WTC11 (cell line): ENCODE measurements around the gene ARMC8. TPM values are rescaled to one million over a fixed set of nuclear protein-coding genes. Genes with fewer than 3 reads are reported as not detected.

Source experiments
- ATAC-seq: fragments of 200-7000 bp; cut with Tn5 transposase; 2 replicates; pipeline ENCODE4 v1.10.0; 2021; ENCODE audit warnings: mild to moderate bottlenecking, moderate library complexity
- CTCF ChIA-PET: fragments of 300-600 bp; sonication (Branson Sonifier 250); formaldehyde crosslinking; loops from one replicate; lab custom pipeline; 2021; ENCODE audit warnings: antibody characterized with exemption; lab: Charles Lee
- POLR2A ChIA-PET: fragments of 350-600 bp; sonication (Branson Sonifier 250); formaldehyde crosslinking; loops from one replicate; lab custom pipeline; 2021; ENCODE audit warnings: antibody characterized with exemption; lab: Charles Lee
- DNase-seq: peaks from one replicate; pipeline ENCODE4 v3.0.0; 2021; ENCODE audit warnings: low spot score
- H3K27ac Mint-ChIP-seq: 2 replicates; pipeline ENCODE4 v1.8.0; 2021; ENCODE audit warnings: mixed read lengths
- H3K27me3 Mint-ChIP-seq: 2 replicates; pipeline ENCODE4 v1.8.0; 2021; ENCODE audit warnings: low read depth, mild to moderate bottlenecking, moderate library complexity, mixed read lengths
- H3K36me3 Mint-ChIP-seq: 2 replicates; pipeline ENCODE4 v1.8.0; 2021; ENCODE audit warnings: mixed read lengths
- H3K4me1 Mint-ChIP-seq: 2 replicates; pipeline ENCODE4 v1.8.0; 2022; ENCODE audit warnings: mixed read lengths
- H3K4me3 Mint-ChIP-seq: 2 replicates; pipeline ENCODE4 v1.8.0; 2021; ENCODE audit warnings: mild to moderate bottlenecking, moderate library complexity, mixed read lengths
- H3K9me3 Mint-ChIP-seq: 2 replicates; pipeline ENCODE4 v1.8.0; 2021; ENCODE audit warnings: mixed read lengths
- ATF3 ChIP-seq: sonication (generic); formaldehyde crosslinking; conservative IDR thresholded peaks from 2 replicates; pipeline ENCODE4 v1.8.1; 2022; ENCODE audit warnings: mild to moderate bottlenecking, missing genetic modification reagents
- CREM ChIP-seq: sonication (generic); formaldehyde crosslinking; IDR thresholded peaks from 2 replicates; pipeline ENCODE4 v1.8.1; 2022; ENCODE audit warnings: mild to moderate bottlenecking, missing genetic modification reagents, moderate library complexity
- ERG ChIP-seq: fragments of 250-450 bp; sonication (Bioruptor Pico); IDR thresholded peaks from 2 replicates; pipeline ENCODE4 v1.8.0; 2021; ENCODE audit warnings: mild to moderate bottlenecking
- FOXK1 ChIP-seq: sonication (generic); formaldehyde crosslinking; IDR thresholded peaks from 2 replicates; pipeline ENCODE4 v1.8.0; 2022; ENCODE audit warnings: mild to moderate bottlenecking, moderate library complexity, missing genetic modification reagents
- GABPB1 ChIP-seq: sonication (generic); formaldehyde crosslinking; IDR thresholded peaks from 2 replicates; pipeline ENCODE4 v1.8.1; 2023; ENCODE audit warnings: mild to moderate bottlenecking, missing genetic modification reagents
- GRHL2 ChIP-seq: fragments of 250-450 bp; sonication (Bioruptor Pico); IDR thresholded peaks from 2 replicates; pipeline ENCODE4 v1.8.0; 2022; ENCODE audit warnings: mild to moderate bottlenecking, moderate library complexity; ENCODE audit not compliant: insufficient replicate concordance, severe bottlenecking
- JAZF1 ChIP-seq: fragments of 250-450 bp; sonication (Bioruptor Pico); IDR thresholded peaks from 2 replicates; pipeline ENCODE4 v1.9.0; 2021; ENCODE audit warnings: moderate library complexity, mild to moderate bottlenecking, inconsistent platforms
- NFATC4 ChIP-seq: fragments of 250-450 bp; sonication (Bioruptor Pico); IDR thresholded peaks from 2 replicates; pipeline ENCODE4 v1.9.0; 2021; ENCODE audit warnings: mild to moderate bottlenecking
- NFE2L1 ChIP-seq: sonication (generic); formaldehyde crosslinking; IDR thresholded peaks from 2 replicates; pipeline ENCODE4 v1.8.1; 2023; ENCODE audit warnings: missing genetic modification reagents
- NFYB ChIP-seq: sonication (generic); formaldehyde crosslinking; conservative IDR thresholded peaks from 2 replicates; pipeline ENCODE4 v1.8.0; 2022; ENCODE audit warnings: low read depth, missing genetic modification reagents
- NR3C1 ChIP-seq: sonication (generic); formaldehyde crosslinking; conservative IDR thresholded peaks from 2 replicates; pipeline ENCODE4 v1.8.1; 2023; ENCODE audit warnings: low read depth, mild to moderate bottlenecking, missing genetic modification reagents
- SOX15 ChIP-seq: fragments of 250-450 bp; sonication (Bioruptor Pico); IDR thresholded peaks from 2 replicates; pipeline ENCODE4 v1.9.0; 2021; ENCODE audit warnings: mild to moderate bottlenecking
- TCF7 ChIP-seq: sonication (generic); formaldehyde crosslinking; IDR thresholded peaks from 2 replicates; pipeline ENCODE4 v1.8.0; 2022; ENCODE audit warnings: mild to moderate bottlenecking, low read depth, missing genetic modification reagents, moderate library complexity
- ZNF281 ChIP-seq: sonication (generic); formaldehyde crosslinking; IDR thresholded peaks from 2 replicates; pipeline ENCODE4 v1.8.0; 2023; ENCODE audit warnings: mild to moderate bottlenecking, missing genetic modification reagents
- ZNF396 ChIP-seq: fragments of 250-450 bp; sonication (Bioruptor Pico); IDR thresholded peaks from 2 replicates; pipeline ENCODE4 v1.8.0; 2021; ENCODE audit warnings: mild to moderate bottlenecking, moderate library complexity, borderline replicate concordance
- ZNF416 ChIP-seq: fragments of 250-450 bp; sonication (Bioruptor Pico); IDR thresholded peaks from 2 replicates; pipeline ENCODE4 v1.9.0; 2021; ENCODE audit warnings: mild to moderate bottlenecking, inconsistent platforms
- ZNF671 ChIP-seq: fragments of 250-450 bp; sonication (Bioruptor Pico); IDR thresholded peaks from 2 replicates; pipeline ENCODE4 v1.8.0; 2021; ENCODE audit warnings: mild to moderate bottlenecking
- total RNA-seq: library from RNA; stranded (reverse); gene quantifications from 3 replicates; pipeline ENCODE4 v1.2.3, GENCODE V29; 2021
- TF ChIP-seq, protein P1 (sequence below): fragments of 250-450 bp; sonication (Bioruptor Pico); IDR thresholded peaks from 2 replicates; pipeline ENCODE4 v2.1.2; 2022; ENCODE audit warnings: mild to moderate bottlenecking, moderate library complexity
- TF ChIP-seq, protein P2 (sequence below): sonication (generic); formaldehyde crosslinking; IDR thresholded peaks from 2 replicates; pipeline ENCODE4 v1.8.1; 2023; ENCODE audit warnings: mild to moderate bottlenecking, missing genetic modification reagents, borderline replicate concordance
- TF ChIP-seq, protein P3 (sequence below): sonication (generic); formaldehyde crosslinking; IDR thresholded peaks from 2 replicates; pipeline ENCODE4 v1.8.1; 2022; ENCODE audit warnings: missing genetic modification reagents, borderline replicate concordance
- TF ChIP-seq, protein P4 (sequence below): sonication (generic); formaldehyde crosslinking; IDR thresholded peaks from 2 replicates; pipeline ENCODE4 v1.8.0; 2022; ENCODE audit warnings: mild to moderate bottlenecking, missing genetic modification reagents

Gene ARMC8
- total RNA-seq, 1 experiment from 2014 or later: 44.9 TPM

DNA sequence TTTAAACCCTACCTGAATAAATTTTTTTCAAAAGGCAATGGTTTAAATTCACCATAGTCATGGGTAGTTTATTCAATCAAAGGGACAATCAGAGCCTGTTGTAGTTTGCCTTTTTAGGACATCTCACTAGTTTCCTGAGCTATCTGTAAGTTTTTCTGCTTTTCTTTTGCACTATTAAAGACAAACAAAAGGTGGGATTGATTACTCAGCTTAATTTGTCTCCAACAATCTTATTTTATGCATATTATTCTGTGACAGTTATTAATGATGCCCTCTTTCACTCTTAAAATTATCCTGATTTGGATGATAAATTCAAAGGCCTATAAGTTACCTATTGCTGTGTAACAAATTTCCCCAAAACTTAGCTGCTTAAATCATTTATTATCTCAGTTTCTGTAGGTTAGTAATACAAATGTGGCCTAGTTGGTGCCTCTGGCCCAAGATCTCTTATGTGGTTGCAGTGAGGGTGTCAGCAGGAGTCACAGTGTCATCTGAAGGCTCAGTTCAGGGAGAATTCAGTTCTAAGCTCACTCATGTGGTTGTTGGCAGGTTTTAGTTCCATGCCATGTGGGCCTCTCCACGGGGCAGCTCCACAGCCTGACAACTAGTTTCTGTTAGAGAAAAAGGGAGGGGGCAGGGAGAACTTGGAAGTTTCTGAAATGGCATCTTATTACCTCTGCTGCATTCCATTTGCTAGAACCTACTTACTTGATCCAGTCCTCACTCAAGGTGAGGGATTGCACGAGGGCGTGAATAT is 16.0 kb downstream of the ARMC8 start (continued):
- no peak for TF ChIP-seq NFE2L1
- TF ChIP-seq, protein P1, sequence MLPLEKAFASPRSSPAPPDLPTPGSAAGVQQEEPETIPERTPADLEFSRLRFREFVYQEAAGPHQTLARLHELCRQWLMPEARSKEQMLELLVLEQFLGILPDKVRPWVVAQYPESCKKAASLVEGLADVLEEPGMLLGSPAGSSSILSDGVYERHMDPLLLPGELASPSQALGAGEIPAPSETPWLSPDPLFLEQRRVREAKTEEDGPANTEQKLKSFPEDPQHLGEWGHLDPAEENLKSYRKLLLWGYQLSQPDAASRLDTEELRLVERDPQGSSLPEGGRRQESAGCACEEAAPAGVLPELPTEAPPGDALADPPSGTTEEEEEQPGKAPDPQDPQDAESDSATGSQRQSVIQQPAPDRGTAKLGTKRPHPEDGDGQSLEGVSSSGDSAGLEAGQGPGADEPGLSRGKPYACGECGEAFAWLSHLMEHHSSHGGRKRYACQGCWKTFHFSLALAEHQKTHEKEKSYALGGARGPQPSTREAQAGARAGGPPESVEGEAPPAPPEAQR: no peak

DNA sequence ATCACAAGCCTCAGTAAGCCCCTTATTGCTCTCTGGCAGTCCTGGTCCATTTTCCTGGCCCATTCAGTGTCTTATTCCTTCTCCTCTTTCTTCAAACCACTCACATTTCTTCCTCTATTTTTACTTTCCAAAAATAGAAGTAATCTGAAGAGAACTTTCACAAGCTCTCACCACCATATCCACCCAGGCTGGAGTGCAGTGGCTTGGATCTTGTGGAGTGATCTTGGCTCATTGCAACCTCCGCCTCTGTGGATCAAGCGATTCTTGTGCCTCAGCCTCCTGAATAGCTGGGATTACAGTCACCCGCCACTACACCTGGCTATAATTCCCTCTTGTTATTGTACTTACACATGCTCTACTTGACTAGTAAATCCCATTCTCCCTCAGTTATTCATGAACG is 16.8 kb downstream of the ARMC8 start:
- no peak overlapping the region for H3K4me3 Mint-ChIP-seq
- no peak for TF ChIP-seq NR3C1 (CRISPR knock-in tag)
- no peak for TF ChIP-seq ZNF281 (CRISPR knock-in tag)
- TF ChIP-seq ZNF416 (CRISPR knock-in tag): no peak
- TF ChIP-seq GRHL2 (CRISPR knock-in tag): no peak
- no peak for TF ChIP-seq JAZF1
- no peak for TF ChIP-seq ZNF396
- no peak for TF ChIP-seq ERG
- TF ChIP-seq, protein P2, sequence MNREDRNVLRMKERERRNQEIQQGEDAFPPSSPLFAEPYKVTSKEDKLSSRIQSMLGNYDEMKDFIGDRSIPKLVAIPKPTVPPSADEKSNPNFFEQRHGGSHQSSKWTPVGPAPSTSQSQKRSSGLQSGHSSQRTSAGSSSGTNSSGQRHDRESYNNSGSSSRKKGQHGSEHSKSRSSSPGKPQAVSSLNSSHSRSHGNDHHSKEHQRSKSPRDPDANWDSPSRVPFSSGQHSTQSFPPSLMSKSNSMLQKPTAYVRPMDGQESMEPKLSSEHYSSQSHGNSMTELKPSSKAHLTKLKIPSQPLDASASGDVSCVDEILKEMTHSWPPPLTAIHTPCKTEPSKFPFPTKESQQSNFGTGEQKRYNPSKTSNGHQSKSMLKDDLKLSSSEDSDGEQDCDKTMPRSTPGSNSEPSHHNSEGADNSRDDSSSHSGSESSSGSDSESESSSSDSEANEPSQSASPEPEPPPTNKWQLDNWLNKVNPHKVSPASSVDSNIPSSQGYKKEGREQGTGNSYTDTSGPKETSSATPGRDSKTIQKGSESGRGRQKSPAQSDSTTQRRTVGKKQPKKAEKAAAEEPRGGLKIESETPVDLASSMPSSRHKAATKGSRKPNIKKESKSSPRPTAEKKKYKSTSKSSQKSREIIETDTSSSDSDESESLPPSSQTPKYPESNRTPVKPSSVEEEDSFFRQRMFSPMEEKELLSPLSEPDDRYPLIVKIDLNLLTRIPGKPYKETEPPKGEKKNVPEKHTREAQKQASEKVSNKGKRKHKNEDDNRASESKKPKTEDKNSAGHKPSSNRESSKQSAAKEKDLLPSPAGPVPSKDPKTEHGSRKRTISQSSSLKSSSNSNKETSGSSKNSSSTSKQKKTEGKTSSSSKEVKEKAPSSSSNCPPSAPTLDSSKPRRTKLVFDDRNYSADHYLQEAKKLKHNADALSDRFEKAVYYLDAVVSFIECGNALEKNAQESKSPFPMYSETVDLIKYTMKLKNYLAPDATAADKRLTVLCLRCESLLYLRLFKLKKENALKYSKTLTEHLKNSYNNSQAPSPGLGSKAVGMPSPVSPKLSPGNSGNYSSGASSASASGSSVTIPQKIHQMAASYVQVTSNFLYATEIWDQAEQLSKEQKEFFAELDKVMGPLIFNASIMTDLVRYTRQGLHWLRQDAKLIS: no peak
- TF ChIP-seq GABPB1: no peak
- TF ChIP-seq, protein P3, sequence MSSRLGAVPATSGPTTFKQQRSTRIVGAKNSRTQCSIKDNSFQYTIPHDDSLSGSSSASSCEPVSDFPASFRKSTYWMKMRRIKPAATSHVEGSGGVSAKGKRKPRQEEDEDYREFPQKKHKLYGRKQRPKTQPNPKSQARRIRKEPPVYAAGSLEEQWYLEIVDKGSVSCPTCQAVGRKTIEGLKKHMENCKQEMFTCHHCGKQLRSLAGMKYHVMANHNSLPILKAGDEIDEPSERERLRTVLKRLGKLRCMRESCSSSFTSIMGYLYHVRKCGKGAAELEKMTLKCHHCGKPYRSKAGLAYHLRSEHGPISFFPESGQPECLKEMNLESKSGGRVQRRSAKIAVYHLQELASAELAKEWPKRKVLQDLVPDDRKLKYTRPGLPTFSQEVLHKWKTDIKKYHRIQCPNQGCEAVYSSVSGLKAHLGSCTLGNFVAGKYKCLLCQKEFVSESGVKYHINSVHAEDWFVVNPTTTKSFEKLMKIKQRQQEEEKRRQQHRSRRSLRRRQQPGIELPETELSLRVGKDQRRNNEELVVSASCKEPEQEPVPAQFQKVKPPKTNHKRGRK (CRISPR knock-in tag): no peak
- no peak for TF ChIP-seq CREM (CRISPR knock-in tag)
- TF ChIP-seq, protein P4, sequence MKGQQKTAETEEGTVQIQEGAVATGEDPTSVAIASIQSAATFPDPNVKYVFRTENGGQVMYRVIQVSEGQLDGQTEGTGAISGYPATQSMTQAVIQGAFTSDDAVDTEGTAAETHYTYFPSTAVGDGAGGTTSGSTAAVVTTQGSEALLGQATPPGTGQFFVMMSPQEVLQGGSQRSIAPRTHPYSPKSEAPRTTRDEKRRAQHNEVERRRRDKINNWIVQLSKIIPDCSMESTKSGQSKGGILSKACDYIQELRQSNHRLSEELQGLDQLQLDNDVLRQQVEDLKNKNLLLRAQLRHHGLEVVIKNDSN (CRISPR knock-in tag): no peak
- no peak for TF ChIP-seq ZNF671
- no peak for TF ChIP-seq TCF7
- TF ChIP-seq NFATC4 (CRISPR knock-in tag): no peak
- TF ChIP-seq NFYB (CRISPR knock-in tag): no peak
- TF ChIP-seq FOXK1 (CRISPR knock-in tag): no peak
- TF ChIP-seq ATF3: no peak
- TF ChIP-seq SOX15 (CRISPR knock-in tag): no peak
- TF ChIP-seq, all 79 proteins: peak for 0
- Mint-ChIP-seq H3K36me3 (peaks cover 5% of the 10 kb centered on the region), H3K27me3 (no peaks in the 10 kb centered on the region), H3K9me3 (peaks cover 6% of the 10 kb centered on the region), H3K27ac (peak overlapping the region; percentile 26), H3K4me1 (peaks cover 25% of the 10 kb centered on the region)
- no peak for DNase-seq
- ChIA-PET POLR2A (no interaction called here), CTCF (interaction anchor here (1.0 to 1.4 kb wide), 2 partner anchors 85 to 107 kb away, joined by 3 to 4 read pairs; no protein-coding TSS in a partner anchor)
- ATAC-seq: no peak
